GM19455 (cell line): ENCODE measurements around the gene PTTG1IP.

Experiments used
- ATAC-seq: cut with Tn5 transposase; IDR thresholded peaks from one replicate; pipeline ENCODE4 v1.9.1; 2021; ENCODE audit not compliant: unreplicated experiment

PTTG1IP gene

GRCh38 chr21:44866780-44867179 lies 6.7 kb downstream of the PTTG1IP start:
- no peak for ATAC-seq

GRCh38 chr21:44865561-44866280 lies 7.8 kb downstream of the PTTG1IP start:
- no peak for ATAC-seq

GRCh38 chr21:44862869-44863685 lies 10.4 kb downstream of the PTTG1IP start:
- no peak for ATAC-seq

- ATAC-seq = no peak
These were observed 14.7 kb downstream of the PTTG1IP start for GRCh38 chr21:44858791-44859190.

GRCh38 chr21:44858291-44858690 lies 15.2 kb downstream of the PTTG1IP start:
- no peak for ATAC-seq

- no peak for ATAC-seq
These were observed 16.2 kb downstream of the PTTG1IP start for GRCh38 chr21:44857127-44857892.

GRCh38 chr21:44856131-44856530 lies 17.4 kb downstream of the PTTG1IP start:
- no peak for ATAC-seq

- no peak for ATAC-seq
These were observed 17.9 kb downstream of the PTTG1IP start for GRCh38 chr21:44855572-44855971.

- ATAC-seq = no peak
These were observed 18.6 kb downstream of the PTTG1IP start for GRCh38 chr21:44854664-44855446.

- no peak for ATAC-seq
These were observed 19.2 kb downstream of the PTTG1IP start for GRCh38 chr21:44854391-44854663.

GRCh38 chr21:44853601-44854390 lies 19.7 kb downstream of the PTTG1IP start:
- ATAC-seq = no peak

GRCh38 chr21:44850905-44851657 lies 22.4 kb downstream of the PTTG1IP start:
- no peak for ATAC-seq

GRCh38 chr21:44850208-44850800 lies 23.2 kb downstream of the PTTG1IP start:
- no peak for ATAC-seq

GRCh38 chr21:44849616-44850130 lies 23.8 kb downstream of the PTTG1IP start:
- no peak for ATAC-seq

- ATAC-seq = no peak
These were observed 24.5 kb downstream of the PTTG1IP start for GRCh38 chr21:44848821-44849521.

- no peak for ATAC-seq
These were observed 26.0 kb downstream of the PTTG1IP start for GRCh38 chr21:44847261-44848056.

- no peak for ATAC-seq
These were observed 26.8 kb downstream of the PTTG1IP start for GRCh38 chr21:44846485-44847260.
